A549 treated with AZD9567 at 1 μM for 4 hours (cell line): Measurements from ENCODE around the gene CCDC142. TPM values are rescaled to one million over a fixed set of nuclear protein-coding genes. Genes with fewer than 3 reads are reported as not detected.

Experiments
- total RNA-seq: library from RNA; stranded (reverse); fragments of 200-300 nt; extraction: Qiagen RNA extraction; gene quantifications from 5 replicates; pipeline ENCODE4 v1.2.3, GENCODE V29; 2022; ENCODE audit not compliant: insufficient read depth

The CCDC142 gene, protein sequence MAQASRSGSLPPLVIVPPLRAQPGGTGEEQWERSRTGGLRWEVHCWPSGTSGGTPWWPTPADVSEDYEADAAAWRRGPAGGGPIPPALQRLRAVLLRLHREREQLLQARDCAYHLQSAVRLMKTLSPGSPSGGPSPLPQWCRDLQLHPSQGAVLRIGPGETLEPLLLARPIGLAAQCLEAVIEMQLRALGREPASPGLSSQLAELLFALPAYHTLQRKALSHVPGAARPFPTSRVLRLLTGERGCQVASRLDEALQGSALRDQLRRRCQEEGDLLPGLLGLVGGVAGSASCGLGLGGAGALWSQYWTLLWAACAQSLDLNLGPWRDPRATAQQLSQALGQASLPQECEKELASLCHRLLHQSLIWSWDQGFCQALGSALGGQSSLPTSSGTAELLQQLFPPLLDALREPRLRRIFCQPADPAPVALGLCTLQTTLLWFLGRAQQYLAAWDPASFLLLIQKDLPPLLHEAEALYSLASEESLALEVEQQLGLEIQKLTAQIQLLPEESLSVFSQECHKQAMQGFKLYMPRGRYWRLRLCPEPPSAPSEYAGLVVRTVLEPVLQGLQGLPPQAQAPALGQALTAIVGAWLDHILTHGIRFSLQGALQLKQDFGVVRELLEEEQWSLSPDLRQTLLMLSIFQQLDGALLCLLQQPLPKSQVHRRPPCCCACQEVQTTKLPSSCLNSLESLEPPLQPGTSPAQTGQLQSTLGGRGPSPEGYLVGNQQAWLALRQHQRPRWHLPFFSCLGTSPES
- 14.4 to 15.4 TPM (median 14.5 TPM) in 5 replicates for total RNA-seq

DNA sequence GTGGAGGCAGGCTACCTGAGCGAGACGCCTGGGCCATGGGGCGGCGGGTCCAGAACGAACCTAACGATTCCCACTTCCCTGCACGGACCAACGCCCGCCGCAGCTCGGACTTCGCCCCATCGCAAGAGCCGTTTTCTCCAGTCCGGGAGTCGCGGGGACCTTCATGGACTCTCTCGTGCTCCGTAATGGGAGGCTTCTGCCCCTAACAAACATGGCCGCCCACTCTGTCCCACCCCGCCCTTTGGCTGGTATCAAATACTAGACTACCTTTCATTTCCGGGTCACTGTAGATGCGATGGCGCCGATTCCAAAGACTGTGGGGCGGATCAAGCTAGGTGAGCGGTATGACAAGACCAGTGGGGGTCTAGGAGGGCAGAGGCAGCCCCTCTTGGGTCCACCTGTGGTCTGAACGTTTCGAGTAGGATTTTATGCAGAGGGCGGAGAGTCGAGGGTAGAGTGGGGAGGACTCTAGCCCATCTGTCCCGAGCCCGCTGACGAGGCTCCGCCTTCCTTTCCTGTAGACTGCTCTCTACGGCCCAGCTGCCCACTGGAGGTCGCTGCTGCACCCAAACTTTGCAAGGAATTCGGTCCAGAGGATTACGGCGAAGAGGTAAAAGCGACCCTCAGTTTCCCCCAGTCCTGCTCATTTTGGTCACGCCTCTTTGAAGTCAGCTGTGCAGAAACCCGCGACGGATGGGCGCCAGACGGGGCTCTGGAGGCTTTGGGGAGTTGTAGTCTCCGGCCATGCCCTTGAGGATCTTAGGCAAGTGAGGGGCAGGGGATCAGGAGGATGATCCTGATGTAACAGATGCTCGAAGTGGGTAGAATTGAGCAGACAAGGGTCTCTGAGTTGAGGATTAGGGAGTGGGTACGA is at the start of gene CCDC142, which contains the start of gene TTC31:
CCDC142 (minus strand) TSS at position 198 of the 874 bp plus-strand sequence; CDS start at position 37, 161 bp downstream.
TTC31 (plus strand) TSS at position 281 of the 874 bp plus-strand sequence; CDS start at position 296, 15 bp downstream.

GRCh38 chr2:74529357-74530238 is 46.8 kb upstream of the CCDC142 start, which contains the start of the genes AUP1 and HTRA2:
AUP1 (minus strand) TSS chr2:74529706; CDS start chr2:74529629, 77 bp downstream.
HTRA2 (plus strand) TSS chr2:74529933; CDS start chr2:74530007, 74 bp downstream.

GRCh38 chr2:74525717-74526648 is 43.2 kb upstream of the CCDC142 start, which contains the start of gene DQX1:
DQX1 (minus strand) TSS chr2:74526231; CDS start chr2:74525729, 502 bp downstream.

GRCh38 chr2:74514368-74515270 is 31.8 kb upstream of the CCDC142 start, which contains the start of gene TLX2:
TLX2 (plus strand) TSS chr2:74514450; CDS start chr2:74514807, 357 bp downstream.

GRCh38 chr2:74507145-74507925 is 24.5 kb upstream of the CCDC142 start, which contains the start of gene PCGF1:
PCGF1 (minus strand) TSS chr2:74507695; CDS start chr2:74507668, 27 bp downstream.

DNA sequence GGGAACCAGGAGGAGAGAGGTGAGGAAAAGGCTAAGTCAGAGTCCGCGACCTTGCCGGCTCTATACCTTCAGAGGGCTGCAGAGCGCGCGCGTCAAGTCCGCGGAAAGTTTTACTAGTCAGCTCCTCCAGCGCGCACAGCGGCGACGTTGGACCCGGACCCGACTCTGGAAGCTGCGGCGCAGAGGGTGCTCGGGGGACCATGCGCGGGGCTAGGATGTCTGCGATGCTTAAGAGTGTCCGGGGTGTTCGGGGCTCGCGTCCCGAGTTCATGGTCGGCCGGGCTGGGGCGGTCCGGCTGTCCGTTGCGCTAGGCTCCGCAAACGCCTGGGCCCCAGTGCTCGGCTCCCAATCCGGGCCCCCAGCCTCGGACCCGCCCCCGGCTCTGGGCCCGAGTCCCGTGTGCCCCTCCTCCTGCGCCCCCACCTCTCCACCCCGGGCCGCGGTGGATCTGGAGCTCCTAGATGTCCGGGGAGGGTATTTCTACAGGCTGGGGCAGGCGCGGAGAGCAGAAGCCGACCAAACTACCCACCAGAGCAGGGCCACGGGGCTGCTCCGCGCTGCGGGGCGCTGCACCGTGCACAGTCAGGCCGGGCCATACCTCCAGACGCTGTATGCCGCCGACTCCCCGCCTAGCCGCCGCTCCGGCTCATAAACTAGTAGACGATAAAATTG is 16.6 kb upstream of the CCDC142 start, which contains the start of gene LBX2:
LBX2 (minus strand) TSS at position 337 of the 673 bp plus-strand sequence; CDS start at position 271, 66 bp downstream.

GRCh38 chr2:74472086-74472944 is 10.5 kb downstream of the CCDC142 start, which contains the start of gene MRPL53:
MRPL53 (minus strand) TSS chr2:74472680; CDS start chr2:74472660, 20 bp downstream.

DNA sequence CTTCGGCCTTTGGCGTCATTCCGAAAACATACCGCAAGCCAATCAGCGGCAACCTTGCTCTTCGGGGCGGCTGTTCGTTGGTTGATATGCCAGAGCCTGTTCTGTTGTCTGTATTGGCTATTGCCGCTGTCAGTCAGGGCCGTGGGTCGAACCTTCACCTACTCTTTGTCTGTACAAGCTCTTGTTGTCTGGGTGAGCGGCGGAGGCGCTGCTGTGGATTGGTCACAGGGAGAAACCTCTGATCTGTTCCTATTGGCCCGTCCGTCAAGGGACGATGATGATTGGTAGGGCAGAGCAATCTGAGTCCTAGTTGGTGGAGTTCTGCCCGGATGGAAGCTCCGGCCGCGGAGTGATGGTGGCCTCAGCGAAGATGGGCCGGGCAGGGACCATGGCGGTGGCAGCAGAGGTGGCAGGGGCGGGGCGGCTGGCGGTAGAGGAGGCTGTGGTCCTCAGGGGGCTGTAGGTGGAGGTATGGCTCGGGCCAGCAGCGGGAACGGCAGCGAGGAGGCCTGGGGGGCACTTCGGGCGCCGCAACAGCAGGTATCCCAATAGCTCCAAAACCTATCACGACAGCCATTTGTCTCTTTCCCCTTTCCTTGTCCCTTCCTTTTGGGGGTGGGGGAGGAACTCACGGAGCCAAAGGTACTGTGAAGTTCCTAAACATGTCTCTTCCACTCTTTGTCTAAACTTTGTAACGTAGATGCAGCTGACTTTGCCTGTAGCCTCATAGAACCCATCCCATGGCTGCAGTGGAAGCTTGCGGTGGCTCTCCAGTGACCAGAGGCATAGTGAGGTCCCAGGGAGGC is 24.5 kb downstream of the CCDC142 start, which contains the start of gene WBP1:
WBP1 (plus strand) TSS at position 307 of the 806 bp plus-strand sequence; CDS start at position 472, 165 bp downstream.

DNA sequence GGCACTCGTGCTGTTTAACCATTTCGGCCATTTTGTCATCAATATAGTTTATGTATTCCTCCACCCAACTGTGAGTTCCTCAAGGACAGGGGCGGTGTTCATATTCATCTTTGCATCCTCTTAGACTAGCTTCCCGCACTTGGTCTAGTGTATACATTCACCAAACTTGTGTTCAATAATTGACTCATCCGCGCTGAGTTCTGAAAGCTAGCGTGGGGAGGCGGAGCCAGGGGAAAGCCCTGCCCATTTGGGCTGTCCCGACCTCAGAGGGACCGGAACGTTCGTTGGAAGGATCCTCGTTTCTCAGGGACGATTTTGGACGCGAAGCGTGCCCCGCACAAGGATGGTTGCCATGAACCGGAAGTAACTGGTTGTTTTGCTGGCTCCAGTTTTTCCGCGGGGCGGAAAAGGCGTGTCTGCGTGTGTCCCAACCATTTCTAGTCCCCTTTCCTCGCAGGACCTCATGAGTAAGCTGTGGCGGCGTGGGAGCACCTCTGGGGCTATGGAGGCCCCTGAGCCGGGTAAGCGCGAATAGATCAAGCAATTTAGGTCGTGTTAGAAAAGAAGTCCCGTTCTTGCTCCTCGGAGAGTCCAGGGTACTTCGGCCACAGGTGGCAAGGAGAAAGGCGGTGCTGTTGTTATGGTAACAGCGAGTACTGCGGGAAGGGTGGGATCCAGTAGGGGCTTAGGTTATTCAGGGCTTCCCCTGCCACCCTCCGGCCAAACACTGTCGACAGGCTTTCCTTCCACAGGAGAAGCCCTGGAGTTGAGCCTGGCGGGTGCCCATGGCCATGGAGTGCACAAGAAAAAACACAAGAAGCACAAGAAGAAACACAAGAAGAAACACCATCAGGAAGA is 27.9 kb downstream of the CCDC142 start, which contains the start of gene INO80B:
INO80B (plus strand) TSS at position 434 of the 858 bp plus-strand sequence; CDS start at position 464, 30 bp downstream.

DNA sequence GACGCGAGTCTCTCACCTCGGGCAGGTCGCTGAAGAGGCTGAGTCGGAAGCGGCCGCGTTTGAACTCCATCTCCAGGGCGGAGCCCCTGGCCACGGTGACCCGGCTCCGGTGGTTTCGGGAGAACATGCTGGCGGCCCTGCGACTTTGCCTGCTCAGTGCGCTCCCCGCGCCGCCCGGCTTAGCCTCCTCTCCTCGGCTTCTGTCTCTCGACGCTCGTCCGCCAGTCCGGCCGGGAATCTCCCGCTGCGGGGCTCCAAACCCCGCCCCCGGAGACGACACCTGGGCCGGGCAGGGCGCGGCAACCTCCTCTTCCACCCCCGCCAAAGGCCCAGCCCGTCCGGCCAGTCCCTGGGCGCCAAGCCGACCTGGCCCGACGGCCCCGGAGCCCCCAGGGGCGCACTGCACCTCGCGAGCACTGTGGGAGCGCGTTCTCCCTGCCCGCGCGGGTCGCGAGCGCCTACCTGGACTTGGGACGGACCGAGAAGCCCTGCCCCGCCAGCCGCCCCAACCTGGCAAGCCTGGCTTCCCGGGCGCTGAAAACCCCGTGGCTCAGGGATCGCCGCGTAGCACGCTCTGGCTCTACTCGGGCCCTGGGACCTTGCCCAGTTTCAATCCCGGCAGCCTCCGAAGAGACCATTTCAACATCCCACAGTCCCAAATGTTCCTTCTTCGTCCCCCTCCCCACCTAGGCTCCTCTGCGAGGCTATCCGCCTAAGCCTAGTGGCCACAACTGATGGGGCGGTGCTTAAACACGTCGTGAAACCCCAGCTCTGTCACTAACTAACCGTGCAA is 40.9 kb downstream of the CCDC142 start, which contains the start of gene RTKN:
RTKN (minus strand) TSS at position 248 of the 793 bp plus-strand sequence; CDS start at position 127, 121 bp downstream.

